GM15510 (cell line): Measurements from ENCODE around the gene PPP1R2B.

Source experiments
- POLR2A ChIP-seq: IDR thresholded peaks from 3 replicates; pipeline ENCODE4 v1.6.1; 2011; ENCODE audit warnings: borderline replicate concordance; ENCODE audit not compliant: insufficient read length; ENCODE audit errors: extremely low read depth

Gene PPP1R2B

GRCh38 chr5:156850206-156850751 lies at the start of gene PPP1R2B:
PPP1R2B (plus strand) TSS chr5:156850295; CDS start chr5:156850563, 268 bp downstream.
- no peak for TF ChIP-seq POLR2A

GRCh38 chr5:156800929-156801328 lies 49.2 kb upstream of the PPP1R2B start:
- TF ChIP-seq POLR2A: no peak

- no peak for TF ChIP-seq POLR2A
These were observed 47.6 kb upstream of the PPP1R2B start for GRCh38 chr5:156802501-156802900.

GRCh38 chr5:156803404-156803803 lies 46.7 kb upstream of the PPP1R2B start:
- TF ChIP-seq POLR2A: no peak

GRCh38 chr5:156812959-156813358 lies 37.1 kb upstream of the PPP1R2B start:
- no peak for TF ChIP-seq POLR2A

- TF ChIP-seq POLR2A: no peak
These were observed 34.0 kb upstream of the PPP1R2B start for GRCh38 chr5:156815988-156816599.

- no peak for TF ChIP-seq POLR2A
These were observed 30.6 kb upstream of the PPP1R2B start for GRCh38 chr5:156819537-156819936.

- no peak for TF ChIP-seq POLR2A
These were observed 30.0 kb upstream of the PPP1R2B start for GRCh38 chr5:156819967-156820581.

- no peak for TF ChIP-seq POLR2A
These were observed 25.9 kb upstream of the PPP1R2B start for GRCh38 chr5:156824241-156824640.

- no peak for TF ChIP-seq POLR2A
These were observed 25.3 kb upstream of the PPP1R2B start for GRCh38 chr5:156824800-156825199.

- TF ChIP-seq POLR2A: no peak
These were observed 24.4 kb upstream of the PPP1R2B start for GRCh38 chr5:156825688-156826087.

- no peak for TF ChIP-seq POLR2A
These were observed 23.9 kb upstream of the PPP1R2B start for GRCh38 chr5:156826150-156826549.

- TF ChIP-seq POLR2A: no peak
These were observed 15.2 kb upstream of the PPP1R2B start for GRCh38 chr5:156834916-156835315.

GRCh38 chr5:156835905-156836304 lies 14.2 kb upstream of the PPP1R2B start:
- no peak for TF ChIP-seq POLR2A

GRCh38 chr5:156836846-156837245 lies 13.2 kb upstream of the PPP1R2B start:
- TF ChIP-seq POLR2A: no peak

GRCh38 chr5:156838961-156839360 lies 11.1 kb upstream of the PPP1R2B start:
- no peak for TF ChIP-seq POLR2A
